ENCODE results near the gene TACR1.

TACR1 gene

GRCh38 chr2:75020476-75020875 is 178.8 kb downstream of the TACR1 start:
- DNase-seq (ENCODE audit: low spot score) (no peak), ATAC-seq (ENCODE audit: low read depth) (no peak)
- H3K36me3 ChIP-seq (ENCODE audit: low read depth), result no peaks in the 10 kb centered on the region
- no peak overlapping the region for H3K27ac ChIP-seq (ENCODE audit: poor library complexity, severe bottlenecking)
- H3K4me1 ChIP-seq (ENCODE audit: insufficient read depth, poor library complexity, severe bottlenecking), result no peaks in the 10 kb centered on the region
- TF ChIP-seq, protein P1, sequence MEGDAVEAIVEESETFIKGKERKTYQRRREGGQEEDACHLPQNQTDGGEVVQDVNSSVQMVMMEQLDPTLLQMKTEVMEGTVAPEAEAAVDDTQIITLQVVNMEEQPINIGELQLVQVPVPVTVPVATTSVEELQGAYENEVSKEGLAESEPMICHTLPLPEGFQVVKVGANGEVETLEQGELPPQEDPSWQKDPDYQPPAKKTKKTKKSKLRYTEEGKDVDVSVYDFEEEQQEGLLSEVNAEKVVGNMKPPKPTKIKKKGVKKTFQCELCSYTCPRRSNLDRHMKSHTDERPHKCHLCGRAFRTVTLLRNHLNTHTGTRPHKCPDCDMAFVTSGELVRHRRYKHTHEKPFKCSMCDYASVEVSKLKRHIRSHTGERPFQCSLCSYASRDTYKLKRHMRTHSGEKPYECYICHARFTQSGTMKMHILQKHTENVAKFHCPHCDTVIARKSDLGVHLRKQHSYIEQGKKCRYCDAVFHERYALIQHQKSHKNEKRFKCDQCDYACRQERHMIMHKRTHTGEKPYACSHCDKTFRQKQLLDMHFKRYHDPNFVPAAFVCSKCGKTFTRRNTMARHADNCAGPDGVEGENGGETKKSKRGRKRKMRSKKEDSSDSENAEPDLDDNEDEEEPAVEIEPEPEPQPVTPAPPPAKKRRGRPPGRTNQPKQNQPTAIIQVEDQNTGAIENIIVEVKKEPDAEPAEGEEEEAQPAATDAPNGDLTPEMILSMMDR (IDR thresholded peaks at IDR 0.05; ENCODE audit: poor library complexity, severe bottlenecking), result no peak
- H3K4me3 ChIP-seq (ENCODE audit: severe bottlenecking), result no peak overlapping the region
- H3K9me3 ChIP-seq (ENCODE audit: severe bottlenecking), result no peaks in the 10 kb centered on the region
- no peaks in the 10 kb centered on the region for H3K27me3 ChIP-seq (ENCODE audit: insufficient read depth, poor library complexity, severe bottlenecking)

GRCh38 chr2:75019790-75020189 is 179.5 kb downstream of the TACR1 start:
- TF ChIP-seq, protein P1 (IDR thresholded peaks at IDR 0.05; ENCODE audit: poor library complexity, severe bottlenecking), result no peak
- Histone ChIP-seq H3K4me1 (ENCODE audit: insufficient read depth, poor library complexity, severe bottlenecking) (no peaks in the 10 kb centered on the region), H3K27ac (ENCODE audit: poor library complexity, severe bottlenecking) (no peak overlapping the region), H3K36me3 (ENCODE audit: low read depth) (no peaks in the 10 kb centered on the region), H3K4me3 (ENCODE audit: severe bottlenecking) (no peak overlapping the region), H3K27me3 (ENCODE audit: insufficient read depth, poor library complexity, severe bottlenecking) (no peaks in the 10 kb centered on the region), H3K9me3 (ENCODE audit: severe bottlenecking) (no peaks in the 10 kb centered on the region)
- DNase-seq (ENCODE audit: low spot score) (no peak), ATAC-seq (ENCODE audit: low read depth) (no peak)

DNA sequence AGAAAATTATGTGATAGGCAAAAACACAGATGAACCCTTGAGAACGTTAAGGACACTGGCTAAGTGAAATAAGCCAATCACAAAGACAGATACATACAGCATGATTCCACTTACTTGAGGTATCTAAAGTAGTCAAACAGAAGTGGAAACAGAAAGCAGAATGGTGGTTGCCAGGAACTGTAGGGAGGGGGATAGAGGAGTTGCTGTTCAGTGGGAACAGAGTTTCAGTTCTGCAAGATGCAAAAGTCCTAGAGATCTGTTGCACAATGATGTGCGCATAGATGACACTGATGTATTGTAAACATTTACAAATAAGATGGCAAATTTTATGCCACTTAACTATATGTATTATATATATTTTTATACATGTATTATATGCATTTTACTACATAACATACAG is 181.2 kb downstream of the TACR1 start:
- Histone ChIP-seq H3K36me3 (ENCODE audit: low read depth) (no peaks in the 10 kb centered on the region), H3K9me3 (ENCODE audit: severe bottlenecking) (no peaks in the 10 kb centered on the region), H3K27me3 (ENCODE audit: insufficient read depth, poor library complexity, severe bottlenecking) (no peaks in the 10 kb centered on the region), H3K4me1 (ENCODE audit: insufficient read depth, poor library complexity, severe bottlenecking) (no peaks in the 10 kb centered on the region), H3K27ac (ENCODE audit: poor library complexity, severe bottlenecking) (no peak overlapping the region), H3K4me3 (ENCODE audit: severe bottlenecking) (no peak overlapping the region)
- no peak for DNase-seq (ENCODE audit: low spot score)
- no peak for ATAC-seq (ENCODE audit: low read depth)
- TF ChIP-seq, protein P1 (IDR thresholded peaks at IDR 0.05; ENCODE audit: poor library complexity, severe bottlenecking), result no peak

- Histone ChIP-seq H3K4me3 (ENCODE audit: severe bottlenecking) (no peak overlapping the region), H3K9me3 (ENCODE audit: severe bottlenecking) (no peaks in the 10 kb centered on the region), H3K27ac (ENCODE audit: poor library complexity, severe bottlenecking) (no peak overlapping the region), H3K4me1 (ENCODE audit: insufficient read depth, poor library complexity, severe bottlenecking) (no peaks in the 10 kb centered on the region), H3K36me3 (ENCODE audit: low read depth) (no peaks in the 10 kb centered on the region), H3K27me3 (ENCODE audit: insufficient read depth, poor library complexity, severe bottlenecking) (no peaks in the 10 kb centered on the region)
- TF ChIP-seq, protein P1 (IDR thresholded peaks at IDR 0.05; ENCODE audit: poor library complexity, severe bottlenecking), result no peak
- ATAC-seq (ENCODE audit: low read depth) (no peak), DNase-seq (ENCODE audit: low spot score) (no peak)
These were observed 187.2 kb downstream of the TACR1 start for GRCh38 chr2:75012080-75012479.

- TF ChIP-seq, protein P1 (IDR thresholded peaks at IDR 0.05; ENCODE audit: poor library complexity, severe bottlenecking), result no peak
- Histone ChIP-seq H3K9me3 (ENCODE audit: severe bottlenecking) (no peaks in the 10 kb centered on the region), H3K4me3 (ENCODE audit: severe bottlenecking) (no peak overlapping the region), H3K4me1 (ENCODE audit: insufficient read depth, poor library complexity, severe bottlenecking) (no peaks in the 10 kb centered on the region), H3K27me3 (ENCODE audit: insufficient read depth, poor library complexity, severe bottlenecking) (no peaks in the 10 kb centered on the region), H3K36me3 (ENCODE audit: low read depth) (no peaks in the 10 kb centered on the region), H3K27ac (ENCODE audit: poor library complexity, severe bottlenecking) (no peak overlapping the region)
- ATAC-seq (ENCODE audit: low read depth), result no peak
- DNase-seq (ENCODE audit: low spot score), result no peak
These were observed 188.7 kb downstream of the TACR1 start for GRCh38 chr2:75010571-75010970.
